Kidney (tissue), 14 donors: ENCODE data around the gene PARVB. TPM values are rescaled to one million over a fixed set of nuclear protein-coding genes. Genes with fewer than 3 reads are reported as not detected.
"Not testable (repeated sequence)": the region's sequence is repeated elsewhere in the genome, so short reads cannot be mapped to it uniquely, and the experiment has no call there.

Source experiments
- DNase-seq, 5 donors: peaks; one replicate each; pipeline ENCODE4 v3.0.0-alpha.2; 2013 to 2020
- FAIRE-seq: peaks from 2 replicates; lab custom pipeline; 2012; peaks lifted over from hg19 to GRCh38; lab: Jason Lieb, UNC
- H3K27ac ChIP-seq, 2 donors: one replicate each; pipeline ENCODE4 v1.7.0; 2013; ENCODE audit warnings: low read depth in 2 of 2, low read length in 2 of 2, inconsistent platforms in 1 of 2
- H3K27me3 ChIP-seq: one replicate; pipeline ENCODE4 v1.7.1; 2013; ENCODE audit warnings: low read length, inconsistent platforms; ENCODE audit not compliant: control insufficient read depth, insufficient read depth
- H3K36me3 ChIP-seq, 3 donors: one replicate each; pipeline versions ENCODE4 v1.7.0 to v1.7.1; 2013; ENCODE audit warnings: low read length in 3 of 3, control low read depth in 1 of 3, inconsistent platforms in 1 of 3; ENCODE audit not compliant: insufficient read depth in 3 of 3, control insufficient read depth in 2 of 3
- H3K4me1 ChIP-seq, 3 donors: one replicate each; pipeline versions ENCODE4 v1.7.0 to v1.7.1; 2013; ENCODE audit warnings: low read length in 3 of 3, inconsistent platforms in 1 of 3, low read depth in 1 of 3; ENCODE audit not compliant: control insufficient read depth in 2 of 3, insufficient read depth in 2 of 3
- H3K4me3 ChIP-seq, 3 donors: one replicate each; pipeline versions ENCODE4 v1.7.0 to v1.8.1; 2013; ENCODE audit warnings: low read length in 3 of 3, control low read depth in 1 of 3, inconsistent platforms in 1 of 3
- H3K9ac ChIP-seq, 3 donors: one replicate each; pipeline versions ENCODE4 v1.7.0 to v1.7.1; 2013; ENCODE audit warnings: low read length in 3 of 3, control low read depth in 1 of 3, inconsistent platforms in 1 of 3
- H3K9me3 ChIP-seq, 3 donors: one replicate each; pipeline versions ENCODE4 v1.7.0 to v1.7.1; 2013; ENCODE audit warnings: low read length in 3 of 3, control low read depth in 1 of 3, inconsistent platforms in 1 of 3; ENCODE audit not compliant: control insufficient read depth in 2 of 3, insufficient read depth in 1 of 3
- CTCF ChIP-seq: IDR thresholded peaks from 3 replicates; pipeline ENCODE4 v1.5.1; 2012; ENCODE audit warnings: mild to moderate bottlenecking, moderate library complexity, borderline replicate concordance; ENCODE audit not compliant: insufficient read depth; ENCODE audit errors: extremely low read depth
- intact Hi-C: fragments of 100-400 bp; cut with DNase I; formaldehyde crosslinking; loops from one replicate; pipeline ENCODE4 v1.11.1; 2022
- polyA plus RNA-seq: library from polyadenylated mRNA; stranded (reverse); fragments of 350-450 nt; fragmentation: Illumina TruSeq; extraction: RNeasy Lipid Tissue Mini Kit (QIAGEN cat#74804); gene quantifications from one replicate; pipeline ENCODE4 v1.2.3, GENCODE V29; 2014; ENCODE audit warnings: low read depth, low replicate concordance; ENCODE audit not compliant: insufficient read depth
- total RNA-seq: library from RNA; stranded (reverse); fragmentation: NEBNext Ultra II Directional; extraction: Animal tissue kit (Norgen Biotek cat#: 25700); gene quantifications from one replicate; pipeline ENCODE4 v1.2.1, GENCODE V29; 2021
- donor health status: control.
- donor health status: control.
- donor health status: control.
- donor health status: control.
- donor health status: control.
- donor health status: DM: yes; HTN: yes; CAD: no.
- donor health status: Normal renal cell carcinoma (clear cell type).

The PARVB gene
- total and polyA plus RNA-seq, 2 donors from 2014 or later = 32.9 to 51.1 TPM

GRCh38 chr22:44051961-44052360, 27.9 kb downstream of the PARVB start:
- Histone ChIP-seq H3K9ac (no peak overlapping the region), H3K4me3 (no peak overlapping the region), H3K9me3 (no peaks in the 10 kb centered on the region), H3K27me3 (no peaks in the 10 kb centered on the region), H3K4me1 (peaks cover 0 to 3% (median 0%) of the 10 kb centered on the region in 3 donors), H3K36me3 (no peaks in the 10 kb centered on the region), H3K27ac (no peak overlapping the region)
- FAIRE-seq (no peak), DNase-seq (peak in 1 of 5 donors; percentile 24)
- intact Hi-C loops = no loop called here
- TF ChIP-seq CTCF = no peak

- Histone ChIP-seq H3K4me3 (no peak overlapping the region), H3K27ac (no peak overlapping the region), H3K9me3 (peaks cover 0 to 6% (median 0%) of the 10 kb centered on the region in 3 donors), H3K36me3 (no peaks in the 10 kb centered on the region), H3K9ac (no peak overlapping the region), H3K4me1 (no peaks in the 10 kb centered on the region), H3K27me3 (no peaks in the 10 kb centered on the region)
- DNase-seq (no peak), FAIRE-seq (no peak)
- intact Hi-C loops = no loop called here
- no peak for TF ChIP-seq CTCF
These were observed 31.7 kb downstream of the PARVB start for GRCh38 chr22:44055805-44056204.

GRCh38 chr22:44056649-44057048, 32.5 kb downstream of the PARVB start:
- H3K27ac ChIP-seq, DNase-seq, H3K9me3 ChIP-seq, H3K4me1 ChIP-seq, H3K27me3 ChIP-seq, H3K4me3 ChIP-seq, H3K36me3 ChIP-seq, FAIRE-seq, H3K9ac ChIP-seq, intact Hi-C loops: not testable (repeated sequence)

GRCh38 chr22:44057401-44057987, 33.4 kb downstream of the PARVB start:
- Histone ChIP-seq H3K9ac (no peak overlapping the region), H3K27ac (no peak overlapping the region), H3K36me3 (no peaks in the 10 kb centered on the region), H3K9me3 (peaks cover 0 to 7% (median 0%) of the 10 kb centered on the region in 3 donors), H3K4me1 (no peaks in the 10 kb centered on the region), H3K27me3 (no peaks in the 10 kb centered on the region), H3K4me3 (no peak overlapping the region)
- no peak for FAIRE-seq
- TF ChIP-seq CTCF = no peak
- DNase-seq = no peak
- intact Hi-C loops = no loop called here
